GM23338 (cell line): Measurements from ENCODE around the gene ARHGEF28.

ENCODE experiments used
- CTCF ChIP-seq, 2 experiments: fragments of 200-600 bp in 1 of 2; sonication (generic) in 1 of 2; conservative IDR thresholded peaks; 2 replicates each; pipeline versions ENCODE4 v1.5.1 to v1.6.1; 2016 to 2017; ENCODE audit warnings: antibody characterized with exemption in 2 of 2, low read depth in 2 of 2, mild to moderate bottlenecking in 2 of 2, moderate library complexity in 1 of 2
- EZH2 ChIP-seq: fragments of 200-600 bp; sonication (generic); IDR thresholded peaks from one replicate; pipeline ENCODE4 v1.8.0; 2017; ENCODE audit warnings: antibody characterized with exemption, mild to moderate bottlenecking, low read depth; ENCODE audit not compliant: unreplicated experiment

GRCh38 chr5:73664796-73665195 is 38.8 kb downstream of the ARHGEF28 start:
- TF ChIP-seq EZH2 (no peak), CTCF (conservative IDR thresholded peaks at IDR 0.05; ENCODE audit: low read depth in 2 of 2) (no peak)
